Measurements from ENCODE around the gene SEMA3G. TPM values are rescaled to one million over a fixed set of nuclear protein-coding genes. Genes with fewer than 3 reads are reported as not detected.

SEMA3G gene
- total and polyA plus RNA-seq, 2 experiments from 2014 or later, result 0.47 to 2.5 TPM

GRCh38 chr3:52447512-52448355, 2.8 kb upstream of the SEMA3G start:
- TF ChIP-seq ZNF462 (CRISPR knock-in tag; IDR thresholded peaks at IDR 0.05) (no peak), POLR2AphosphoS5 (IDR thresholded peaks at IDR 0.05; ENCODE audit: low read depth) (no peak), CREB1 (CRISPR knock-in tag; IDR thresholded peaks at IDR 0.05; ENCODE audit: low read depth) (no peak), JUNB (IDR thresholded peaks at IDR 0.05; ENCODE audit: unreplicated experiment) (no peak), ZNF114 (CRISPR knock-in tag; IDR thresholded peaks at IDR 0.05) (no peak), EZH2 (IDR thresholded peaks at IDR 0.05; ENCODE audit: low read depth, unreplicated experiment) (no peak), EZH2phosphoT487 (IDR thresholded peaks at IDR 0.05; ENCODE audit: unreplicated experiment) (no peak), NANOG (IDR thresholded peaks at IDR 0.05; ENCODE audit: borderline replicate concordance) (no peak), ZNF331 (CRISPR knock-in tag; IDR thresholded peaks at IDR 0.05; ENCODE audit: low read depth) (no peak), STAT1 (IDR thresholded peaks at IDR 0.05; ENCODE audit: unreplicated experiment) (no peak)
- TF ChIP-seq, protein P1, sequence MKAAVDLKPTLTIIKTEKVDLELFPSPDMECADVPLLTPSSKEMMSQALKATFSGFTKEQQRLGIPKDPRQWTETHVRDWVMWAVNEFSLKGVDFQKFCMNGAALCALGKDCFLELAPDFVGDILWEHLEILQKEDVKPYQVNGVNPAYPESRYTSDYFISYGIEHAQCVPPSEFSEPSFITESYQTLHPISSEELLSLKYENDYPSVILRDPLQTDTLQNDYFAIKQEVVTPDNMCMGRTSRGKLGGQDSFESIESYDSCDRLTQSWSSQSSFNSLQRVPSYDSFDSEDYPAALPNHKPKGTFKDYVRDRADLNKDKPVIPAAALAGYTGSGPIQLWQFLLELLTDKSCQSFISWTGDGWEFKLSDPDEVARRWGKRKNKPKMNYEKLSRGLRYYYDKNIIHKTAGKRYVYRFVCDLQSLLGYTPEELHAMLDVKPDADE (IDR thresholded peaks at IDR 0.05), result no peak
- TF ChIP-seq, protein P2, sequence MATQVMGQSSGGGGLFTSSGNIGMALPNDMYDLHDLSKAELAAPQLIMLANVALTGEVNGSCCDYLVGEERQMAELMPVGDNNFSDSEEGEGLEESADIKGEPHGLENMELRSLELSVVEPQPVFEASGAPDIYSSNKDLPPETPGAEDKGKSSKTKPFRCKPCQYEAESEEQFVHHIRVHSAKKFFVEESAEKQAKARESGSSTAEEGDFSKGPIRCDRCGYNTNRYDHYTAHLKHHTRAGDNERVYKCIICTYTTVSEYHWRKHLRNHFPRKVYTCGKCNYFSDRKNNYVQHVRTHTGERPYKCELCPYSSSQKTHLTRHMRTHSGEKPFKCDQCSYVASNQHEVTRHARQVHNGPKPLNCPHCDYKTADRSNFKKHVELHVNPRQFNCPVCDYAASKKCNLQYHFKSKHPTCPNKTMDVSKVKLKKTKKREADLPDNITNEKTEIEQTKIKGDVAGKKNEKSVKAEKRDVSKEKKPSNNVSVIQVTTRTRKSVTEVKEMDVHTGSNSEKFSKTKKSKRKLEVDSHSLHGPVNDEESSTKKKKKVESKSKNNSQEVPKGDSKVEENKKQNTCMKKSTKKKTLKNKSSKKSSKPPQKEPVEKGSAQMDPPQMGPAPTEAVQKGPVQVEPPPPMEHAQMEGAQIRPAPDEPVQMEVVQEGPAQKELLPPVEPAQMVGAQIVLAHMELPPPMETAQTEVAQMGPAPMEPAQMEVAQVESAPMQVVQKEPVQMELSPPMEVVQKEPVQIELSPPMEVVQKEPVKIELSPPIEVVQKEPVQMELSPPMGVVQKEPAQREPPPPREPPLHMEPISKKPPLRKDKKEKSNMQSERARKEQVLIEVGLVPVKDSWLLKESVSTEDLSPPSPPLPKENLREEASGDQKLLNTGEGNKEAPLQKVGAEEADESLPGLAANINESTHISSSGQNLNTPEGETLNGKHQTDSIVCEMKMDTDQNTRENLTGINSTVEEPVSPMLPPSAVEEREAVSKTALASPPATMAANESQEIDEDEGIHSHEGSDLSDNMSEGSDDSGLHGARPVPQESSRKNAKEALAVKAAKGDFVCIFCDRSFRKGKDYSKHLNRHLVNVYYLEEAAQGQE (IDR thresholded peaks at IDR 0.05; ENCODE audit: unreplicated experiment), result no peak
- TF ChIP-seq, protein P3, sequence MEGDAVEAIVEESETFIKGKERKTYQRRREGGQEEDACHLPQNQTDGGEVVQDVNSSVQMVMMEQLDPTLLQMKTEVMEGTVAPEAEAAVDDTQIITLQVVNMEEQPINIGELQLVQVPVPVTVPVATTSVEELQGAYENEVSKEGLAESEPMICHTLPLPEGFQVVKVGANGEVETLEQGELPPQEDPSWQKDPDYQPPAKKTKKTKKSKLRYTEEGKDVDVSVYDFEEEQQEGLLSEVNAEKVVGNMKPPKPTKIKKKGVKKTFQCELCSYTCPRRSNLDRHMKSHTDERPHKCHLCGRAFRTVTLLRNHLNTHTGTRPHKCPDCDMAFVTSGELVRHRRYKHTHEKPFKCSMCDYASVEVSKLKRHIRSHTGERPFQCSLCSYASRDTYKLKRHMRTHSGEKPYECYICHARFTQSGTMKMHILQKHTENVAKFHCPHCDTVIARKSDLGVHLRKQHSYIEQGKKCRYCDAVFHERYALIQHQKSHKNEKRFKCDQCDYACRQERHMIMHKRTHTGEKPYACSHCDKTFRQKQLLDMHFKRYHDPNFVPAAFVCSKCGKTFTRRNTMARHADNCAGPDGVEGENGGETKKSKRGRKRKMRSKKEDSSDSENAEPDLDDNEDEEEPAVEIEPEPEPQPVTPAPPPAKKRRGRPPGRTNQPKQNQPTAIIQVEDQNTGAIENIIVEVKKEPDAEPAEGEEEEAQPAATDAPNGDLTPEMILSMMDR (conservative IDR thresholded peaks at IDR 0.05; ENCODE audit: low read depth in 2 of 2), result no peak
- Histone ChIP-seq H3K27me3 (ENCODE audit: insufficient read depth) (no peaks in the 10 kb centered on the region), H3K4me1 (ENCODE audit: insufficient read depth) (peaks cover 5% of the 10 kb centered on the region), H3K4me2 (no peak overlapping the region), H3K4me3 (no peak overlapping the region), H4K20me1 (replicated peaks; ENCODE audit: insufficient read depth) (no peaks in the 10 kb centered on the region), H3F3A (replicated peaks; ENCODE audit: low read depth) (no peaks in the 10 kb centered on the region), H3K36me3 (ENCODE audit: insufficient read depth) (no peaks in the 10 kb centered on the region), H3K9me2 (ENCODE audit: insufficient read depth) (peaks cover 8% of the 10 kb centered on the region; the same call in 1 of the 2 replicates), H3K79me2 (replicated peaks; ENCODE audit: insufficient read depth) (no peaks in the 10 kb centered on the region), H3K27ac (ENCODE audit: low read depth) (no peak overlapping the region), H2AFZ (no peak overlapping the region)
- DNase-seq (ENCODE audit: low spot score), result no peak
- no peak overlapping the region for H3K4me3 Mint-ChIP-seq
- peaks cover 16% of the 10 kb centered on the region for H3K27me3 Mint-ChIP-seq (ENCODE audit: insufficient read depth, low read depth, poor library complexity)
- no peaks in the 10 kb centered on the region for H3K36me3 Mint-ChIP-seq (ENCODE audit: low read depth)
- no peak for ATAC-seq
- H3K27ac Mint-ChIP-seq, result no peak overlapping the region
- H3K9me3 Mint-ChIP-seq, result no peaks in the 10 kb centered on the region; the same call in 2 of the 3 replicates
- peaks cover 17% of the 10 kb centered on the region for H3K4me1 Mint-ChIP-seq

All from GM23338 (cell line).